Measurements from ENCODE around the gene AGAP5. TPM values are rescaled to one million over a fixed set of nuclear protein-coding genes. Genes with fewer than 3 reads are reported as not detected.
"Not testable (repeated sequence)": the region's sequence is repeated elsewhere in the genome, so short reads cannot be mapped to it uniquely, and the experiment has no call there.

Gene AGAP5
- polyA plus RNA-seq, 1 experiment: 4.0 TPM

DNA sequence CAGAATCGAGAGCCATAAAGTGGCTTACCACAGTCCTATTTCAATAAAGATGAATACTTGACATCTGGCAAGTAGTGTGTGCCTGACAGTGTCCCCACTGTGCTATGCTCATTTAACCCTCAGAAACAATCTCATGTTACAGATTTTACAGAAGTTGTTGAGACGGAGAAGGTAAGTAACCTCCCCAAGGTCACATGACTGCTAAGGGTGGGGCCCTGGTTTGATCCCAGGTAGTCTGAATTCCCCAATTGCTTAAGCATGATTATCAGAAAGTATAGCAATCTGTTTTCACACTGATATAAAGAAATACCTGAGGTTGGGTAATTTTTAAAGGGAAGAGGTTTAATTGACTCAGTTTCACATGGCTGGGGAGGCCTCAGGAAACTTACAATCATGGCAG is 910 bp upstream of the AGAP5 start:
- H3K4me3 ChIP-seq (ENCODE audit: low read depth, low read length); DNase-seq (ENCODE audit: low read depth); H3K36me3 ChIP-seq (ENCODE audit: control insufficient read depth, insufficient read depth, low read length); CTCF ChIA-PET; H3K27me3 ChIP-seq (ENCODE audit: control insufficient read depth, insufficient read depth, low read length); POLR2A ChIA-PET: not testable (repeated sequence)

DNA sequence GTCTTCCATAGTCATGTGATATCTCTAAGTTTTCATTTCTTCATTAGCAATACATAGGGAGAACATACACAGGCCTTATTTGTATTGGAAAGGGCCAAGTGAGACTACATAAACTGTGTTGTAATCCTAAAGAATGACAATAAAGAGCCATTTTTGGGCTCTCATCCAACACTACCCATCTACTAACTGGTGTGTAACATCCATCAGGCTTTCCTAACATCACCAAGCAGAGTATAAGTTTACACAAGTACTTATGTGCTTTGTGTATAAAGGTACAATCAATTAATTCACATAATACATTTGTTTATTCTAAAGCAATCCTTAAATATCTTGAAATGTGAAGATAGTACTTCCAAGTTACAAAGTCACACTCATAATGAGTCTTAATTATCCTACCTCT is 2.6 kb downstream of the AGAP5 start:
- DNase-seq (ENCODE audit: low read depth); CTCF ChIA-PET; POLR2A ChIA-PET; H3K36me3 ChIP-seq (ENCODE audit: control insufficient read depth, insufficient read depth, low read length); H3K4me3 ChIP-seq (ENCODE audit: low read depth, low read length); H3K27me3 ChIP-seq (ENCODE audit: control insufficient read depth, insufficient read depth, low read length): not testable (repeated sequence)

DNA sequence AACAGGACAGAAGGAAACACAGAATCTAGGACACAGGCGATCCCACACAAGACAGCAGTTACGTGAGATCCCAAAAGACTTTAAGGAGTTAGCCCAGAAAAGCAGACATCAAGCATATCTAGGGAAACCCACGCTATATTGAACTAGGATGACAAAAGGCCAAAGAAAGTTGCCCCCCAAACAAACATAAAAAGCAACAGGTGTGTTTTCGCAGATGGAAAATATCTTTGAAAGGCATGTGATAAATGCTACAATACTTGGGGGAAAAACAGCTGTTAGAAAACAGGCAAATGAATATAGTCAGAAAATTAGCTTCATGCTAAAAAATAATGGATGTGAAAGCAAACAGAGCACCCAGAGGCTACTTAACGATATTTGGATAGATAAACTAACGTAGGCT is 7.2 kb downstream of the AGAP5 start:
- DNase-seq (ENCODE audit: low read depth); POLR2A ChIA-PET; CTCF ChIA-PET; H3K36me3 ChIP-seq (ENCODE audit: control insufficient read depth, insufficient read depth, low read length); H3K4me3 ChIP-seq (ENCODE audit: low read depth, low read length); H3K27me3 ChIP-seq (ENCODE audit: control insufficient read depth, insufficient read depth, low read length): not testable (repeated sequence)

DNA sequence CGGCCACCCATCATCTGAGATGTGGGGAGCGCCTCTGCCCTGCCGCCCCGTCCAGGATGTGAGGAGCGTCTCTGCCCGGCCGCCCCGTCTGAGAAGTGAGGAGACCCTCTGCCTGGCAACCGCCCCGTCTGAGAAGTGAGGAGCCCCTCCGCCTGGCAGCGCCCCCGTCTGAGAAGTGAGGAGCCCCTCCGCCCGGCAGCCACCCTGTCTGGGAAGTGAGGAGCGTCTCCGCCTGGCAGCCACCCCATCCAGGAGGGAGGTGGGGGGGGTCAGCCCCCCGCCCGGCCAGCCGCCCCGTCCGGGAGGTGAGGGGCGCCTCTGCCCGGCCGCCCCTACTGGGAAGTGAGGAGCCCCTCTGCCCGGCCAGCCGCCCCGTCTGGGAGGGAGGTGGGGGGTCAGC is 8.3 kb downstream of the AGAP5 start:
- DNase-seq (ENCODE audit: low read depth); H3K4me3 ChIP-seq (ENCODE audit: low read depth, low read length); H3K27me3 ChIP-seq (ENCODE audit: control insufficient read depth, insufficient read depth, low read length); H3K36me3 ChIP-seq (ENCODE audit: control insufficient read depth, insufficient read depth, low read length); POLR2A ChIA-PET; CTCF ChIA-PET: not testable (repeated sequence)

DNA sequence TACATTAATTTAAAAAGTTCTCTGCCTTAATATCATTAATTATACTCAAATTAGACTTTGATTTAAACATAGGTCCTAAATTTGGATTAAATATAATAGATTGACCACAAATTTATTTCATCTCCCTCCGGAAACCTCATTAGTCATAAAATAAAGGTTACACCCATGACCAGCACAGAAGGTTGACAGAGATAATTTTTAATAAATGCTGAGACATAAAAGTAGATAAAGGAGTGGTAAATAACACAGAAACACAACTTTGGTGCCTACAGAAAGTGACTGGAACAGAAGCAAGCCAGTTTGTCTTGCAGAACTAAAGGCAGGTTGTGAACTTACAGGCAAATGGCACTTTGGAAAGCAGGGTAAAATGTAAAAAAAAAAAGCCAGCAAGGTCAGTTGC is 10.3 kb downstream of the AGAP5 start:
- POLR2A ChIA-PET; H3K27me3 ChIP-seq (ENCODE audit: control insufficient read depth, insufficient read depth, low read length); DNase-seq (ENCODE audit: low read depth); H3K4me3 ChIP-seq (ENCODE audit: low read depth, low read length); CTCF ChIA-PET; H3K36me3 ChIP-seq (ENCODE audit: control insufficient read depth, insufficient read depth, low read length): not testable (repeated sequence)

DNA sequence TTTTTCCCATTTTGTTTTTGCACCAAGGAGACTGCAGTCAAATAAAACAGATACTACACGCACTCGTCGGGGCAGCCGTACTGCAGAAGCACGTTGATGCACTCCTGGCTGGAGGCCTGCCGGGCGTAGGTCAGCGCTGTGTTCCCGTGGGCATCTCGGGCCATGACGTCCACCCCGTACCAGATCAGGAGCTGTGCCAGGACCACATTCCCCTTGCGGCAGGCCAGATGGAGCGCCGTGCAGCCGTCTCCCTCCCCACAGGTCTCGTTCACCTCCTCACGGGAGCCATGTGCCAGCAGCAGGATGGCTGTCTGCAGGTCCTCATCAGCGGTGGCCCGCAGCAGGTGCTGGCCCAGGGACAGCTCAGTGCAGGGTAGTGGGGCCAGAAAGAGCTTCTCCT is 23.4 kb downstream of the AGAP5 start:
- POLR2A ChIA-PET; DNase-seq (ENCODE audit: low read depth); CTCF ChIA-PET; H3K4me3 ChIP-seq (ENCODE audit: low read depth, low read length); H3K36me3 ChIP-seq (ENCODE audit: control insufficient read depth, insufficient read depth, low read length); H3K27me3 ChIP-seq (ENCODE audit: control insufficient read depth, insufficient read depth, low read length): not testable (repeated sequence)

DNA sequence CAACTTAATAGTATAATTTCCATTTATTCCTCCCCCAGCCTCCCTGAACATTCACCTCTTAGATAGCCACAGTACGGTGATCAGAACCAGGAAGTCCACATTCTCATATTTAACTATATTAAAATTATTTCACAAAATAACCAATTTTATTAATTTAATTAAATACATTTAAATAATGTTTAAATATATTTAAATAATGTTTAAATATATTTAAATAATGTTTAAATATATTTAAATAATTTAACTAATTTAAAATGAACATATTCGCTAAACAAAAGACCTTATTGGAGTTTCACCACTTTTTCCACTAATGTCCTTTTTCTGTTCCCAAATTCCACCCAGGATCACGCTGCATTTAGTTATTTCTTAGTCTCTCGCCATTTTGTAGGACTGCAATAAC is 29.5 kb downstream of the AGAP5 start:
- H3K36me3 ChIP-seq (ENCODE audit: control insufficient read depth, insufficient read depth, low read length); CTCF ChIA-PET; DNase-seq (ENCODE audit: low read depth); H3K27me3 ChIP-seq (ENCODE audit: control insufficient read depth, insufficient read depth, low read length); POLR2A ChIA-PET; H3K4me3 ChIP-seq (ENCODE audit: low read depth, low read length): not testable (repeated sequence)

DNA sequence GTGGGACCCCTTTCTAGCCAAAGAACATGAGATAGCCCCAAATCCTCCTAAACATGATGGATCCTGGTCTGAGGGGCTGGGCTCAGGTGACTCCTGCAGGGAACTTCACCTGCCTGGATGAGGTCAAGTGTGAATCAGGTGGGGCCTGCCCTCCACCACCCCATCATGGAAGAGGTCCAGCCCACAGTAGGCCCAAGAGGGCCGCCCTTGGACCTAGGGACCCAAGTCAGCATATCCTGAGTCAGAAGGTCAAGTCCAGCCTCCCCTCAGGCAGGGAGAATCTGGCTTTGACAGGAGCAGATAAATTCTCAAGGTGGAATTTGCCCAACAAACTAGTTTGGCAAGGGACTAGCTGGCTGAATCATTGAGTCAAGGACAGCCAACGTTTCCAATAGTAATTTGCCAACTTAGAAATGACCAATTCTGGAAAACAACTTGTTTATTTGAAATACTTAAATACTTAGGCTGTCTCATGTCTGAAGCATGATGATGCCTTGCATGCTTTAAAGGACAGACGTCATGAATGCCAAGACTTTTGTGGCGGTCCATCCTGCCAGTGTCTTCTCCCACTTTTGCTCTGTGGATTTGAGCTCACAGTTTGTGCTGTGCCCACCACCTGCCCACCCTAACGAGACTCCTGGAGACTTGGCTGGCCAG is 31.6 kb downstream of the AGAP5 start:
- H3K27me3 ChIP-seq (ENCODE audit: control insufficient read depth, insufficient read depth, low read length); CTCF ChIA-PET; H3K36me3 ChIP-seq (ENCODE audit: control insufficient read depth, insufficient read depth, low read length); POLR2A ChIA-PET; H3K4me3 ChIP-seq (ENCODE audit: low read depth, low read length): not testable (repeated sequence)
- peak; percentile 21 for DNase-seq (ENCODE audit: low read depth)

DNA sequence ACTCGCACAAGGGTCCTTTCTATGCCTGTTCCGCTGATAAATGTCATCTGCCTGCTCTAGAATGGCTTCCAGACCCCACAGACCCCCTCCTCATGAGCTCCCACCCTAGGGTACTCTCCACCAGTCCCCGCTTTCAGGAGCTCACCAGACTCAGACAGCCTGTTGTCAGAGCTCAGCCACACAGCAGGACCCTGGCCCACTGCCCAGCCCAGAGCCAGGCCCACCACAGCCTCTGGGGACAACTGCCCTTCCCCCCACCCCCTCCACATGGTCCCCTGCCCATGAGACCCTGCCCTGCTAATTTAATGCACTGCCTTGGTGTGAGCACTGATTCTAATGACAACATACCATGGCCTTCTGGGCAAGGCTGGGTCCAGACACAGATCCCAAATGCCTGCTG is 32.3 kb downstream of the AGAP5 start:
- H3K4me3 ChIP-seq (ENCODE audit: low read depth, low read length); DNase-seq (ENCODE audit: low read depth); H3K27me3 ChIP-seq (ENCODE audit: control insufficient read depth, insufficient read depth, low read length); POLR2A ChIA-PET; CTCF ChIA-PET; H3K36me3 ChIP-seq (ENCODE audit: control insufficient read depth, insufficient read depth, low read length): not testable (repeated sequence)

DNA sequence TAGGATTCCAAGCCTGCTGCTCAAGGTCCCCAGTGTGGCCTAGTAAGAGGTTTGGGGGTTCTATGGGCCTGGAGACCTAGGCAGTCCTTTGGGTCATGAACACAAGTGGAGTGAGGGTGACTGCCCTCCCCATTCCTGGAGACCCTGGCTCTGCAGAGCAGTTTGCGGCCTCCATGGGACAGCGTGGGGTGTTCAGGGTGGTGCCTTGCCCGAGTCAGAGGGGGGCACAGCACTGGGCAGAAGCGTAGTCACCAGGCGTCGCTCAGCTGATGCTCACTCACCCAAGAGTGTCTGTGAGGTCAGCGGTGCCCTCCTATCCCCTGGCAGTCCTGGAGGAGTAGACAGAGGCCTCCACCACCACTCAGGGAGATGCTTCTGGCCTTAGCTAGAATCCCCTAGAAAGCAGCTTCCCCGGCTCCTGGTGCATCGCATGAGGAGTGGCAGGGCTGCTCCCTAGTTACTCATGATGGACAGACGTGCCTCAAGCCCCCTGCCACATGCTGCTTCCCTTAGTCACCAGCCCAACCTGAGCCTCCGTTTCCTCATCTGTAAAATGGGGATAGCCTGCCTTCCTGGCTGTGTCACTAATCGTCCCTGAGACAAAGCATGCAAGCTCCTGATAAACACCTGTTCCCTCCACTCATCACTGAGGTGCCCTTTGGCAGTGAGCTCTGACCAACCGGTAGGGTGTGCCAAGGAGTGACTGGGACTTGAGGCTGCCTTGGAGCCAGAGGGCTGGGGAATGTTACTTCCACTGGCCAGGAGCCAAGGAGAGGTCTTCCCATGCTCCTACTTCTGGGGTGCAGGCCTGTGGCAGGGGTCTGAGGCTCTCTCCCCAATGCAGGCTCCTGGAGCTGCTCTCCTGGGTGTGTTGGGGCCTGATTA is 33.5 kb downstream of the AGAP5 start:
- POLR2A ChIA-PET; DNase-seq (ENCODE audit: low read depth); H3K27me3 ChIP-seq (ENCODE audit: control insufficient read depth, insufficient read depth, low read length); CTCF ChIA-PET; H3K36me3 ChIP-seq (ENCODE audit: control insufficient read depth, insufficient read depth, low read length); H3K4me3 ChIP-seq (ENCODE audit: low read depth, low read length): not testable (repeated sequence)

DNA sequence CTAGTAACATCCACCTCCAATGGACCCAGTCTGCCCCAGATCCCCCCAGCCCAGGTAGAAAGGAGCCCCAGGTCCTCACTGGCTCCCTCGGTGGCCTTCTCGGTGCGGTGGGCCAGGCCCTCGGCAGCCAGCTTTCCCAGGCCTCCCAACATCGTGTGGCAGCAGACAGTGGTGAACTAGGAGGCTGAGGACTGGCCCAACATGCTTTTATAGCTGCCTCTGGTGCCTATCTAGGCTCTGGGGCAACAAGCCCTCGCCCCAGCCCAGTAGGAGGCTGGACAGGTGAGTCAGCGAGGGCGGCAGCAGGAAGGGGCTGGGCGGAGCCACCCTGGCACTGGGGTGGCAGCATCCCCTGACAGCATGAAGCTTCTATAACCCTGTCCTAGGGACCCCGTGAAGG is 34.3 kb downstream of the AGAP5 start:
- DNase-seq (ENCODE audit: low read depth); H3K4me3 ChIP-seq (ENCODE audit: low read depth, low read length); H3K27me3 ChIP-seq (ENCODE audit: control insufficient read depth, insufficient read depth, low read length); CTCF ChIA-PET; POLR2A ChIA-PET; H3K36me3 ChIP-seq (ENCODE audit: control insufficient read depth, insufficient read depth, low read length): not testable (repeated sequence)

DNA sequence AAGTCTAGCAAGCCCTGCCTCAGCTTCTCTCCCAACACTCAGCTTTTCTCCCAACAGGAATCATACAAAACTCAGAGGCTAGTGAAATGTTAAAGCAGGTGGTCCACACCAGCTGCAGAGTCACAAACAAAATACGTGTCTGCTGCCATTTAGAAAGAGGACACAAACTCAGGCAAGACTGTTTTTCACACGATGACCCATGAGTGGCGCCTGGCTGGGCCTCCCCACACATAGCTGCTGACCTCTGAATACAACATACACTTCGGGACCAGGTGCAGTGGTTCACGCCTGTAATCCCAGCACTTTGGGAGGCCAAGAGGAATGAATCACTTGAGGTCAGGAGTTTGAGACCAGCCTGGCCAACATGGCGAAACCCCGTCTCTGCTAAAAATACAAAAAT is 35.2 kb downstream of the AGAP5 start:
- H3K27me3 ChIP-seq (ENCODE audit: control insufficient read depth, insufficient read depth, low read length); CTCF ChIA-PET; H3K36me3 ChIP-seq (ENCODE audit: control insufficient read depth, insufficient read depth, low read length); H3K4me3 ChIP-seq (ENCODE audit: low read depth, low read length); POLR2A ChIA-PET; DNase-seq (ENCODE audit: low read depth): not testable (repeated sequence)
